Kidney (tissue), 14 donors: Measurements from ENCODE around the gene LHX1. TPM values are rescaled to one million over a fixed set of nuclear protein-coding genes. Genes with fewer than 3 reads are reported as not detected.

Experiments used
- DNase-seq, 5 donors: peaks; one replicate each; pipeline ENCODE4 v3.0.0-alpha.2; 2013 to 2020
- FAIRE-seq: peaks from 2 replicates; lab custom pipeline; 2012; peaks lifted over from hg19 to GRCh38; lab: Jason Lieb, UNC
- H3K27ac ChIP-seq, 2 donors: one replicate each; pipeline ENCODE4 v1.7.0; 2013; ENCODE audit warnings: low read depth in 2 of 2, low read length in 2 of 2, inconsistent platforms in 1 of 2
- H3K27me3 ChIP-seq: one replicate; pipeline ENCODE4 v1.7.1; 2013; ENCODE audit warnings: low read length, inconsistent platforms; ENCODE audit not compliant: control insufficient read depth, insufficient read depth
- H3K36me3 ChIP-seq, 3 donors: one replicate each; pipeline versions ENCODE4 v1.7.0 to v1.7.1; 2013; ENCODE audit warnings: low read length in 3 of 3, control low read depth in 1 of 3, inconsistent platforms in 1 of 3; ENCODE audit not compliant: insufficient read depth in 3 of 3, control insufficient read depth in 2 of 3
- H3K4me1 ChIP-seq, 3 donors: one replicate each; pipeline versions ENCODE4 v1.7.0 to v1.7.1; 2013; ENCODE audit warnings: low read length in 3 of 3, inconsistent platforms in 1 of 3, low read depth in 1 of 3; ENCODE audit not compliant: control insufficient read depth in 2 of 3, insufficient read depth in 2 of 3
- H3K4me3 ChIP-seq, 3 donors: one replicate each; pipeline versions ENCODE4 v1.7.0 to v1.8.1; 2013; ENCODE audit warnings: low read length in 3 of 3, control low read depth in 1 of 3, inconsistent platforms in 1 of 3
- H3K9ac ChIP-seq, 3 donors: one replicate each; pipeline versions ENCODE4 v1.7.0 to v1.7.1; 2013; ENCODE audit warnings: low read length in 3 of 3, control low read depth in 1 of 3, inconsistent platforms in 1 of 3
- H3K9me3 ChIP-seq, 3 donors: one replicate each; pipeline versions ENCODE4 v1.7.0 to v1.7.1; 2013; ENCODE audit warnings: low read length in 3 of 3, control low read depth in 1 of 3, inconsistent platforms in 1 of 3; ENCODE audit not compliant: control insufficient read depth in 2 of 3, insufficient read depth in 1 of 3
- intact Hi-C: fragments of 100-400 bp; cut with DNase I; formaldehyde crosslinking; loops from one replicate; pipeline ENCODE4 v1.11.1; 2022
- polyA plus RNA-seq: library from polyadenylated mRNA; stranded (reverse); fragments of 350-450 nt; fragmentation: Illumina TruSeq; extraction: RNeasy Lipid Tissue Mini Kit (QIAGEN cat#74804); gene quantifications from one replicate; pipeline ENCODE4 v1.2.3, GENCODE V29; 2014; ENCODE audit warnings: low read depth, low replicate concordance; ENCODE audit not compliant: insufficient read depth
- total RNA-seq: library from RNA; stranded (reverse); fragmentation: NEBNext Ultra II Directional; extraction: Animal tissue kit (Norgen Biotek cat#: 25700); gene quantifications from one replicate; pipeline ENCODE4 v1.2.1, GENCODE V29; 2021
- TF ChIP-seq, protein P1 (sequence below): IDR thresholded peaks from 3 replicates; pipeline ENCODE4 v1.5.1; 2012; ENCODE audit warnings: mild to moderate bottlenecking, moderate library complexity, borderline replicate concordance; ENCODE audit not compliant: insufficient read depth; ENCODE audit errors: extremely low read depth
- donor health status: control.
- donor health status: control.
- donor health status: control.
- donor health status: control.
- donor health status: control.
- donor health status: DM: yes; HTN: yes; CAD: no.
- donor health status: Normal renal cell carcinoma (clear cell type).

The LHX1 gene
- total and polyA plus RNA-seq, 2 donors from 2014 or later, result 10.6 to 18.4 TPM

DNA sequence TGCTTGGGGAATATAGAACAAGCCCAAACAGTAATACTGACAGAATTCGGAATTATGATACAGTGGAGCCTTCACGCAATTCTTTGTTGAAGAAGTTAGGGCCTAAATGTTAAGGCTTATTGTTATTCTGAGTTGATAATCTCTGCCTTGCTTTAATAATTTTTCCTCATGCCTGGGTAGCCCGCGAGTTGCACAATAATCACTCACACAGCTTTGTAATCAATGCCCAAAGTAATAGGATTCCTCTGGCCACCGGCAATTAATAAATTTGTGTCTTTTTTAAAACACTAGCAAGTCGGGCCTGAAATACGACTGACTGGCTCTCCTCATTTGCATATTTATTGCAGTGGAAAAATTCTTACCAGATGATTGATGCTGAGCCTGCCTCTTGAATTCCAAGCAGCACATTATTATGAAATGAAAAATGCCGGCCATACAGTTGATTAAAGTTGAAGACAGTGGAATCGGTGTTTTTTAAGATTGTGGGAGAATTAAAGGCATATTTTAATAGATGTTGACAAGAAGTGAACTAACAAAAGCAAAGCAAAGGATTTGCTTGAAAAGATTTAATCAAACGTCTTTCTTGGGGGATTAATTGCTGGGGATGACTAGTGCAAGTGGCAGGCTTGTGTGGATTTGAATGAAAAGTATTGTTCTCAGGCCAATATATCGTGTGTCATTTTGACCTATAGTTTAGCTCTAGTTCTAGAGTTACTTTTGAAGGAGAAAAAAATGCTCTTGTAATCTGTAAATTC, 41.7 kb downstream of the LHX1 start:
- no peaks in the 10 kb centered on the region for H3K9me3 ChIP-seq
- no peaks in the 10 kb centered on the region for H3K27me3 ChIP-seq
- no peak overlapping the region for H3K27ac ChIP-seq
- H3K9ac ChIP-seq, result no peak overlapping the region
- FAIRE-seq (no peak), DNase-seq (peak in 2 of 5 donors; percentile 32 to 46)
- intact Hi-C loops, result no loop called here
- H3K36me3 ChIP-seq, result no peaks in the 10 kb centered on the region
- peaks cover 2 to 5% (median 2%) of the 10 kb centered on the region in 3 donors for H3K4me1 ChIP-seq
- H3K4me3 ChIP-seq, result no peak overlapping the region
- TF ChIP-seq, protein P1, sequence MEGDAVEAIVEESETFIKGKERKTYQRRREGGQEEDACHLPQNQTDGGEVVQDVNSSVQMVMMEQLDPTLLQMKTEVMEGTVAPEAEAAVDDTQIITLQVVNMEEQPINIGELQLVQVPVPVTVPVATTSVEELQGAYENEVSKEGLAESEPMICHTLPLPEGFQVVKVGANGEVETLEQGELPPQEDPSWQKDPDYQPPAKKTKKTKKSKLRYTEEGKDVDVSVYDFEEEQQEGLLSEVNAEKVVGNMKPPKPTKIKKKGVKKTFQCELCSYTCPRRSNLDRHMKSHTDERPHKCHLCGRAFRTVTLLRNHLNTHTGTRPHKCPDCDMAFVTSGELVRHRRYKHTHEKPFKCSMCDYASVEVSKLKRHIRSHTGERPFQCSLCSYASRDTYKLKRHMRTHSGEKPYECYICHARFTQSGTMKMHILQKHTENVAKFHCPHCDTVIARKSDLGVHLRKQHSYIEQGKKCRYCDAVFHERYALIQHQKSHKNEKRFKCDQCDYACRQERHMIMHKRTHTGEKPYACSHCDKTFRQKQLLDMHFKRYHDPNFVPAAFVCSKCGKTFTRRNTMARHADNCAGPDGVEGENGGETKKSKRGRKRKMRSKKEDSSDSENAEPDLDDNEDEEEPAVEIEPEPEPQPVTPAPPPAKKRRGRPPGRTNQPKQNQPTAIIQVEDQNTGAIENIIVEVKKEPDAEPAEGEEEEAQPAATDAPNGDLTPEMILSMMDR, result no peak

DNA sequence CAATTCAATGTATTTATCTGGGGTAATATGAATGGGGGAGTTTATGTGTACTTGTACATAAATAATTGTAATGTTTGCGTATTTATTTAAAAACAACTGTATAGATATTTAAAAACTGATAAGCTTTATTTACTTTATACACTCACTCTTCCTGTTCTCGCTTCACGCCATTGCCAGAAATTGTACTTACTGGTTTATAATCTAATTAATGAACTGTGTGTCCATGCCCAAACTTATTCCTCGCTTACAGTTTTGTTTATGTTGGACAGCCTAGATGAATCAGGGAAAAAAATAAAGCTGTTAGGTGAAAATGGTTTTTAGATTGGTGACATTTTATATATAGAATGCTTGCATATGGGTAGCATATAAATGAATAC, 42.3 kb downstream of the LHX1 start:
- peak in 1 of 5 donors; percentile 7 for DNase-seq
- no peaks in the 10 kb centered on the region for H3K9me3 ChIP-seq

DNA sequence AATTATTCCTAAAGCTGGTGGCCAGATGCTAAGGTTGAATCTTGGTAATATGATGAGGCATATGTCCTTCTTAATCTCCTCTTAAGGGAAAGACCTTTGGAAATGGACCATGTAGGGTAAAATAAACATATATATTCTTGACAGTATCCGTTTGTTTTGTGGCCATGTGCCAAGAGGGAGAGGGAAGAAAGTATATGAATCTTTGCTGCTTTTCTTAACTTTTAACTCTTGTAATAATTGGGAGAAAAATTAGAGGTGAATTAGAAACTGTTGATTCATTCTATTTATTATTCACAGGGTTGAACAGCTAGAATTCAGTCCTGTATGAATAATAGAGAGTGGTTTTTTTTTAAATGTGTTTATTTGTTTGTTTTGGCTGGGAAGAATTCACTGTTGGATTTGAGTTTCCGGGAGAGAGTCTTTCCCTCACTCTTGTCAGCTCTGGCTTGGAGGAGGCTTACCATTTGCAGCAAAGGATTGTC, 43.0 kb downstream of the LHX1 start:
- intact Hi-C loops, result no loop called here
- Histone ChIP-seq H3K27me3 (no peaks in the 10 kb centered on the region), H3K27ac (no peak overlapping the region), H3K36me3 (no peaks in the 10 kb centered on the region), H3K4me1 (peaks cover 2 to 5% (median 2%) of the 10 kb centered on the region in 3 donors), H3K4me3 (no peak overlapping the region), H3K9ac (no peak overlapping the region), H3K9me3 (no peaks in the 10 kb centered on the region)
- peak in 2 of 5 donors; percentile 36 to 49 for DNase-seq
- no peak for FAIRE-seq
- TF ChIP-seq, protein P1, result no peak

More for the DNA sequence above, 42.3 kb downstream of the LHX1 start:
- Histone ChIP-seq H3K27ac (no peak overlapping the region), H3K27me3 (no peaks in the 10 kb centered on the region), H3K4me3 (no peak overlapping the region), H3K9ac (no peak overlapping the region), H3K36me3 (no peaks in the 10 kb centered on the region), H3K4me1 (peaks cover 2 to 5% (median 2%) of the 10 kb centered on the region in 3 donors)
- TF ChIP-seq, protein P1, result no peak
- intact Hi-C loops, result no loop called here
- no peak for FAIRE-seq
